Measurements from ENCODE around the gene UBE2L3. TPM values are rescaled to one million over a fixed set of nuclear protein-coding genes. Genes with fewer than 3 reads are reported as not detected.
"Not testable (repeated sequence)": the region's sequence is repeated elsewhere in the genome, so short reads cannot be mapped to it uniquely, and the experiment has no call there.

UBE2L3 gene
- total and polyA plus RNA-seq, 10 of the 15 experiments (the other 5 are each of a cell fraction or from before 2014, with no cell fraction given), result 55.7 to 168 (median 113) TPM

- in situ Hi-C loops (cut with MboI) (no loop called here), intact Hi-C loops (cut with micrococcal nuclease; ENCODE audit: unreplicated experiment) (no loop called here)
- peaks cover 49% of the 10 kb centered on the region for H3K79me2 ChIP-seq (ENCODE audit: control insufficient read depth, insufficient read depth, low read length)
- H3K4me2 ChIP-seq (ENCODE audit: control insufficient read depth, insufficient read depth), result no peak overlapping the region
- DNase-seq (ENCODE audit: low read depth, low spot score), result no peak
- H3K4me1 ChIP-seq (ENCODE audit: control insufficient read depth, insufficient read depth, low read length), result peaks cover 4% of the 10 kb centered on the region; the same call in 1 of the 2 replicates
- no peak overlapping the region for H3K4me3 ChIP-seq
- TF ChIP-seq MYC (IDR thresholded peaks at IDR 0.05; ENCODE audit: insufficient read depth, insufficient read length, insufficient replicate concordance, low read length, severe bottlenecking), result no peak
- 0 out of 2 replicates have a peak, but pooled peaks have one; percentile 11 for TF ChIP-seq RUNX3 (IDR thresholded peaks at IDR 0.05; ENCODE audit: low read length)
- POLR2A ChIA-PET, result interaction anchor here (1.1 to 1.8 kb wide), 3 partner anchors 9 to 23 kb away, joined by 3 to 8 read pairs (median 6); no protein-coding TSS in a partner anchor
- H3K36me3 ChIP-seq (ENCODE audit: control insufficient read depth in 2 of 2, insufficient read depth in 2 of 2, low read length in 1 of 2), result peaks cover 14 to 20% of the 10 kb centered on the region in 2 experiments
- no TSS peak for BruUV-seq (replicated peaks)
- H3K27me3 ChIP-seq (replicated peaks in 1 of 2; ENCODE audit: control insufficient read depth in 2 of 2, insufficient read depth in 2 of 2, low read length in 1 of 2), result no peaks in the 10 kb centered on the region
- H3K9ac ChIP-seq (ENCODE audit: control insufficient read depth, insufficient read depth, low read length), result no peak overlapping the region
- 45% methylated on average over 8 of the region's 8 CpGs for WGBS (ENCODE audit: insufficient coverage, insufficient replicate concordance, low lambda C conversion rate, missing lambda C conversion rate)
- peaks cover 3% of the 10 kb centered on the region; the same call in 1 of the 2 replicates for H4K20me1 ChIP-seq (ENCODE audit: control insufficient read depth, insufficient read depth)
- no peaks in the 10 kb centered on the region for H3K9me3 ChIP-seq (replicated peaks; ENCODE audit: control insufficient read depth, insufficient read depth, low read length)
- no peak overlapping the region for H2AFZ ChIP-seq (ENCODE audit: control insufficient read depth, low read depth, low read length)
- SMC1A ChIA-PET (ENCODE audit: uncharacterized antibody, unreplicated experiment), result interaction anchor here (1.2 to 3.5 kb wide), 2 partner anchors 10 to 36 kb away, joined by 3 to 12 read pairs; no protein-coding TSS in a partner anchor
- RAD21 ChIA-PET (ENCODE audit: unreplicated experiment), result no interaction called here
- ATAC-seq, result no peak
- CTCF ChIA-PET, result interaction anchor here (0.7 to 1.4 kb wide), 4 partner anchors 9 to 40 kb away, joined by 3 to 4 read pairs (median 3); no protein-coding TSS in a partner anchor
- FAIRE-seq, result no peak
- no peak overlapping the region for H3K27ac ChIP-seq (ENCODE audit: control insufficient read depth, insufficient read depth)
These were observed 39.3 kb downstream of the UBE2L3 start for GRCh38 chr22:21606775-21607174.

GRCh38 chr22:21609556-21610157 lies 42.1 kb downstream of the UBE2L3 start:
- peaks cover 40% of the 10 kb centered on the region for H3K79me2 ChIP-seq (ENCODE audit: control insufficient read depth, insufficient read depth, low read length)
- CTCF ChIA-PET, result interaction anchor here (1.0 to 1.5 kb wide), 2 partner anchors 15 to 19 kb away, joined by 3 to 5 read pairs; no protein-coding TSS in a partner anchor
- H3K9ac ChIP-seq (ENCODE audit: control insufficient read depth, insufficient read depth, low read length); H3K4me3 ChIP-seq; FAIRE-seq; H2AFZ ChIP-seq (ENCODE audit: control insufficient read depth, low read depth, low read length); H3K4me1 ChIP-seq (ENCODE audit: control insufficient read depth, insufficient read depth, low read length); H3K4me2 ChIP-seq (ENCODE audit: control insufficient read depth, insufficient read depth); ATAC-seq; BruUV-seq (replicated peaks); H4K20me1 ChIP-seq (ENCODE audit: control insufficient read depth, insufficient read depth); H3K27me3 ChIP-seq (replicated peaks in 1 of 2; ENCODE audit: control insufficient read depth in 2 of 2, insufficient read depth in 2 of 2, low read length in 1 of 2); intact Hi-C loops (cut with micrococcal nuclease; ENCODE audit: unreplicated experiment); H3K27ac ChIP-seq (ENCODE audit: control insufficient read depth, insufficient read depth); RAD21 ChIA-PET (ENCODE audit: unreplicated experiment); H3K9me3 ChIP-seq (replicated peaks; ENCODE audit: control insufficient read depth, insufficient read depth, low read length); DNase-seq (ENCODE audit: low read depth, low spot score): not testable (repeated sequence)
- POLR2A ChIA-PET, result interaction anchor here (0.6 to 0.9 kb wide), 2 partner anchors 33 to 34 kb away, joined by 3 to 5 read pairs; partner anchors contain the start of gene SDF2L1
- SMC1A ChIA-PET (ENCODE audit: uncharacterized antibody, unreplicated experiment), result interaction anchor here (1.6 kb wide), 1 partner anchor 20 kb away, joined by 4 read pairs; the partner anchor contains the start of gene YDJC
- 98% methylated on average over 11 of the region's 11 CpGs for WGBS (ENCODE audit: insufficient coverage, insufficient replicate concordance, low lambda C conversion rate, missing lambda C conversion rate)
- in situ Hi-C loops (cut with MboI), result loop anchor here (10.0 kb wide), 1 partner anchor 515 kb away; no protein-coding TSS in a partner anchor
- H3K36me3 ChIP-seq (ENCODE audit: control insufficient read depth in 2 of 2, insufficient read depth in 2 of 2, low read length in 1 of 2), result peaks cover 21 to 29% of the 10 kb centered on the region in 2 experiments
